ENCODE results near the gene PELI2. TPM values are rescaled to one million over a fixed set of nuclear protein-coding genes. Genes with fewer than 3 reads are reported as not detected.

PELI2 gene
- total RNA-seq, 1 experiment from 2014 or later = 10.0 TPM

GRCh38 chr14:56185992-56186391, 67.8 kb downstream of the PELI2 start:
- Histone ChIP-seq H3K4me1 (replicated peaks; ENCODE audit: insufficient read depth) (no peaks in the 10 kb centered on the region; the same call in 1 of the 2 replicates), H3K9me3 (ENCODE audit: insufficient read depth, low read depth) (no peaks in the 10 kb centered on the region), H3K27me3 (ENCODE audit: insufficient read depth, low read depth) (no peaks in the 10 kb centered on the region), H3K36me3 (ENCODE audit: low read depth) (no peaks in the 10 kb centered on the region), H3K9me2 (ENCODE audit: insufficient read depth) (no peaks in the 10 kb centered on the region; the same call in 1 of the 2 replicates), H2AFZ (no peak overlapping the region), H3K79me2 (ENCODE audit: low read depth) (no peaks in the 10 kb centered on the region), H4K20me1 (ENCODE audit: insufficient read depth) (no peaks in the 10 kb centered on the region), H3K4me3 (no peak overlapping the region), H3K27ac (no peak overlapping the region), H3K4me2 (no peak overlapping the region), H3F3A (ENCODE audit: insufficient read depth, low read depth) (no peaks in the 10 kb centered on the region)
- intact Hi-C loops (cut with micrococcal nuclease; ENCODE audit: unreplicated experiment) = no loop called here
- ChIA-PET CTCF (no interaction called here), POLR2A (ENCODE audit: unreplicated experiment) (no interaction called here)
- BruUV-seq (replicated peaks) = no TSS peak
- no peak for DNase-seq
- TF ChIP-seq CTCF (conservative IDR thresholded peaks at IDR 0.05) = no peak
- TF ChIP-seq EZH2 (IDR thresholded peaks at IDR 0.05; ENCODE audit: low read depth) = no peak

GRCh38 chr14:56187736-56188135, 69.5 kb downstream of the PELI2 start:
- ChIA-PET CTCF (no interaction called here), POLR2A (ENCODE audit: unreplicated experiment) (no interaction called here)
- intact Hi-C loops (cut with micrococcal nuclease; ENCODE audit: unreplicated experiment) = no loop called here

GRCh38 chr14:56189307-56189706, 71.1 kb downstream of the PELI2 start:
- BruUV-seq (replicated peaks) = no TSS peak
- H3K27ac ChIP-seq = no peak overlapping the region

More at GRCh38 chr14:56187736-56188135, 69.5 kb downstream of the PELI2 start:
- no peak for DNase-seq
- no peaks in the 10 kb centered on the region for H3K79me2 ChIP-seq (ENCODE audit: low read depth)
- H3K4me3 ChIP-seq = no peak overlapping the region
- H3K9me2 ChIP-seq (ENCODE audit: insufficient read depth) = no peaks in the 10 kb centered on the region
- no peaks in the 10 kb centered on the region for H3K36me3 ChIP-seq (ENCODE audit: low read depth)
- no peak for TF ChIP-seq CTCF (conservative IDR thresholded peaks at IDR 0.05)
- TF ChIP-seq EZH2 (IDR thresholded peaks at IDR 0.05; ENCODE audit: low read depth) = no peak
- no peak overlapping the region for H3K27ac ChIP-seq
- no peak overlapping the region for H2AFZ ChIP-seq
- H3K4me1 ChIP-seq (replicated peaks; ENCODE audit: insufficient read depth) = no peaks in the 10 kb centered on the region; the same call in 1 of the 2 replicates
- H3K9me3 ChIP-seq (ENCODE audit: insufficient read depth, low read depth) = no peaks in the 10 kb centered on the region
- no peak overlapping the region for H3K4me2 ChIP-seq
- no peaks in the 10 kb centered on the region for H4K20me1 ChIP-seq (ENCODE audit: insufficient read depth)
- no TSS peak for BruUV-seq (replicated peaks)
- H3F3A ChIP-seq (ENCODE audit: insufficient read depth, low read depth) = no peaks in the 10 kb centered on the region
- H3K27me3 ChIP-seq (ENCODE audit: insufficient read depth, low read depth) = no peaks in the 10 kb centered on the region

More at GRCh38 chr14:56189307-56189706, 71.1 kb downstream of the PELI2 start:
- ChIA-PET CTCF (interaction anchor here (0.9 kb wide), 1 partner anchor 150 kb away, joined by 3 read pairs; no protein-coding TSS in a partner anchor), POLR2A (ENCODE audit: unreplicated experiment) (no interaction called here)
- Histone ChIP-seq H3K4me3 (no peak overlapping the region), H4K20me1 (ENCODE audit: insufficient read depth) (no peaks in the 10 kb centered on the region), H3K4me2 (no peak overlapping the region), H3K36me3 (ENCODE audit: low read depth) (no peaks in the 10 kb centered on the region), H3K9me3 (ENCODE audit: insufficient read depth, low read depth) (no peaks in the 10 kb centered on the region), H3K27me3 (ENCODE audit: insufficient read depth, low read depth) (no peaks in the 10 kb centered on the region), H3F3A (ENCODE audit: insufficient read depth, low read depth) (no peaks in the 10 kb centered on the region), H2AFZ (no peak overlapping the region), H3K4me1 (replicated peaks; ENCODE audit: insufficient read depth) (no peaks in the 10 kb centered on the region; the same call in 1 of the 2 replicates), H3K79me2 (ENCODE audit: low read depth) (no peaks in the 10 kb centered on the region), H3K9me2 (ENCODE audit: insufficient read depth) (no peaks in the 10 kb centered on the region)
- intact Hi-C loops (cut with micrococcal nuclease; ENCODE audit: unreplicated experiment) = no loop called here
- DNase-seq = peak; percentile 18 to 48
- TF ChIP-seq CTCF (conservative IDR thresholded peaks at IDR 0.05) (no peak), EZH2 (IDR thresholded peaks at IDR 0.05; ENCODE audit: low read depth) (no peak)

All from PC-9 (cell line).